ENCODE measurements around the gene HLA-DQA1.
"Not testable (repeated sequence)": the region's sequence is repeated elsewhere in the genome, so short reads cannot be mapped to it uniquely, and the experiment has no call there.

HLA-DQA1 gene

GRCh38 chr6:32637219-32637880 is at the start of gene HLA-DQA1:
Gene HLA-DQA1, plus strand, starts transcription at chr6:32637406. Its CDS starts 53 bp downstream, at chr6:32637459.
- H3K4me3 ChIP-seq (ENCODE audit: low read length): no peak within 1 kb of the TSS
- TF ChIP-seq CTCF (IDR thresholded peaks at IDR 0.05; ENCODE audit: insufficient read depth, low read depth, low read length, missing control alignments): no peak
- no peak for DNase-seq (ENCODE audit: low read depth)

- H3K4me3 ChIP-seq (ENCODE audit: low read length): no peak overlapping the region
- no peak for DNase-seq (ENCODE audit: low read depth)
- no peak for TF ChIP-seq CTCF (IDR thresholded peaks at IDR 0.05; ENCODE audit: insufficient read depth, low read depth, low read length, missing control alignments)
These were observed 49.0 kb upstream of the HLA-DQA1 start for GRCh38 chr6:32588156-32588555.

- DNase-seq (ENCODE audit: low read depth): peak; percentile 32
- no peak within 1 kb of the TSS for H3K4me3 ChIP-seq (ENCODE audit: low read length)
- TF ChIP-seq CTCF (IDR thresholded peaks at IDR 0.05; ENCODE audit: insufficient read depth, low read depth, low read length, missing control alignments): no peak
These were observed 47.4 kb upstream of the HLA-DQA1 start, which contains the start of gene HLA-DRB1 for GRCh38 chr6:32589596-32590449. Gene HLA-DRB1, minus strand, starts transcription at chr6:32589848. Its CDS starts 106 bp downstream, at chr6:32589742.

GRCh38 chr6:32590713-32591112 is 46.5 kb upstream of the HLA-DQA1 start:
- DNase-seq (ENCODE audit: low read depth); H3K4me3 ChIP-seq (ENCODE audit: low read length): not testable (repeated sequence)

GRCh38 chr6:32597024-32597423 is 40.2 kb upstream of the HLA-DQA1 start:
- H3K4me3 ChIP-seq (ENCODE audit: low read length): no peak overlapping the region
- TF ChIP-seq CTCF (IDR thresholded peaks at IDR 0.05; ENCODE audit: insufficient read depth, low read depth, low read length, missing control alignments): no peak
- no peak for DNase-seq (ENCODE audit: low read depth)

- DNase-seq (ENCODE audit: low read depth): no peak
- no peak overlapping the region for H3K4me3 ChIP-seq (ENCODE audit: low read length)
- no peak for TF ChIP-seq CTCF (IDR thresholded peaks at IDR 0.05; ENCODE audit: insufficient read depth, low read depth, low read length, missing control alignments)
These were observed 34.8 kb upstream of the HLA-DQA1 start for GRCh38 chr6:32602383-32602782.

GRCh38 chr6:32603222-32603621 is 34.0 kb upstream of the HLA-DQA1 start:
- H3K4me3 ChIP-seq (ENCODE audit: low read length): no peak overlapping the region
- no peak for DNase-seq (ENCODE audit: low read depth)
- TF ChIP-seq CTCF (IDR thresholded peaks at IDR 0.05; ENCODE audit: insufficient read depth, low read depth, low read length, missing control alignments): no peak

All from epithelial cell of esophagus (primary cell).